ENCODE results near the gene PHF14.

Gene PHF14

GRCh38 chr7:11133436-11133959 is 159.8 kb downstream of the PHF14 start:
- intact Hi-C loops (cut with DNase I; ENCODE audit: low total_unique reads), result no loop called here
- Histone ChIP-seq H3K4me1 (peaks cover 0 to 8% (median under 1%) of the 10 kb centered on the region in 4 donors), H3K9me3 (no peaks in the 10 kb centered on the region), H3K4me3 (no peak overlapping the region), H3K27me3 (no peaks in the 10 kb centered on the region), H3K27ac (no peak overlapping the region), H3K36me3 (peaks cover 4 to 7% (median 5%) of the 10 kb centered on the region in 3 donors)
- no peak for DNase-seq
- TF ChIP-seq CTCF (IDR thresholded peaks at IDR 0.05), result no peak

DNA sequence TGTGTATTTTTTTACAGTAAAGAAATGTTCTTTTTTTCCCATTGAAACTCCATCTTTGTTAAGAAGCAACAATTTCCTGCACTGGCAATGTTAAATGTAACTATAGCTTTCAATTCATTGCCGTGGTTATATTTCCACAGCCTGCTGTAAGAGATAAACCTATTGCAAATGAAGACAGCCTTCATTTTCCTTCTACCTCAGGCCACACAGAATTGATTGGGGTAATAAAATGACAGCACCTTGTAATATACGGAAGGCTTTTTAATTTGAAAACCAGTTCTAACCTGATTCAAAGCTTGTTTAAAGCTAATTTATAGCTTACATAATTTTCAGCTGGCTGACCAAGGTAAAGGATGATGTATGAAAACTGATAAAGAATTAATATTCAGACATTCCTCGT is 161.9 kb downstream of the PHF14 start:
- H3K36me3 ChIP-seq, result peaks cover 0 to 7% (median 5%) of the 10 kb centered on the region in 3 donors
- no peak for DNase-seq
- no peaks in the 10 kb centered on the region for H3K9me3 ChIP-seq
- no peak overlapping the region for H3K4me3 ChIP-seq
- intact Hi-C loops (cut with DNase I; ENCODE audit: low total_unique reads), result no loop called here
- no peaks in the 10 kb centered on the region for H3K27me3 ChIP-seq
- no peak for TF ChIP-seq CTCF (IDR thresholded peaks at IDR 0.05)
- H3K27ac ChIP-seq, result no peak overlapping the region
- no peaks in the 10 kb centered on the region for H3K4me1 ChIP-seq

GRCh38 chr7:11141541-11141940 is 167.9 kb downstream of the PHF14 start:
- H3K4me1 ChIP-seq, result no peaks in the 10 kb centered on the region
- H3K9me3 ChIP-seq, result no peaks in the 10 kb centered on the region
- no peak for DNase-seq
- intact Hi-C loops (cut with DNase I; ENCODE audit: low total_unique reads), result no loop called here
- no peak overlapping the region for H3K27ac ChIP-seq
- no peak overlapping the region for H3K4me3 ChIP-seq
- peaks cover 0 to 3% (median 0%) of the 10 kb centered on the region in 3 donors for H3K36me3 ChIP-seq
- TF ChIP-seq CTCF (IDR thresholded peaks at IDR 0.05), result no peak
- no peaks in the 10 kb centered on the region for H3K27me3 ChIP-seq

- Histone ChIP-seq H3K9me3 (no peaks in the 10 kb centered on the region), H3K36me3 (no peaks in the 10 kb centered on the region), H3K4me3 (no peak overlapping the region), H3K27me3 (no peaks in the 10 kb centered on the region), H3K27ac (no peak overlapping the region), H3K4me1 (no peaks in the 10 kb centered on the region)
- DNase-seq, result no peak
- no peak for TF ChIP-seq CTCF (IDR thresholded peaks at IDR 0.05)
- intact Hi-C loops (cut with DNase I; ENCODE audit: low total_unique reads), result no loop called here
Measured at GRCh38 chr7:11153694-11154093, 180.0 kb downstream of the PHF14 start.

DNA sequence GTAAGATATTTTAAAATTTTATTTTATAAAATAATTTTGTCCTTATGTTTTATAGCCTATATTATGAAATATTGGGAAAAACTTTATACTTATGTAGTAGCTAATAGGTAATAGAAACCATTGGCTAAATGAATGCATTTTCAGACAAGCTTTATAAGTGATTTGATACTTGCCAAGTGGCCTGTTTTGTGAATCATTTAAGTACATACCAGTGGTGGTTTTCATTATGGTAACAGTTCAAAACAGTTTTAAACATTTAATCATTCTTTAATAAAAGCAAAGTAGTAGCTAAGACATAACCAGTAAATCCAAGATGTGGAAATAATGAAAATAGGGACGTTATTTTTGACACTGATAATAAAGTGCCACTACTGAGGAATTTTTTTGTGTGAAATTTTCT is 182.2 kb downstream of the PHF14 start:
- Histone ChIP-seq H3K4me3 (no peak overlapping the region), H3K4me1 (no peaks in the 10 kb centered on the region), H3K27ac (no peak overlapping the region), H3K27me3 (no peaks in the 10 kb centered on the region), H3K36me3 (no peaks in the 10 kb centered on the region), H3K9me3 (no peaks in the 10 kb centered on the region)
- DNase-seq, result no peak
- intact Hi-C loops (cut with DNase I; ENCODE audit: low total_unique reads), result no loop called here
- TF ChIP-seq CTCF (IDR thresholded peaks at IDR 0.05), result no peak

GRCh38 chr7:11161499-11161898 is 187.8 kb downstream of the PHF14 start:
- no peak overlapping the region for H3K4me3 ChIP-seq
- H3K9me3 ChIP-seq, result no peaks in the 10 kb centered on the region
- no peak overlapping the region for H3K27ac ChIP-seq
- intact Hi-C loops (cut with DNase I; ENCODE audit: low total_unique reads), result no loop called here
- no peaks in the 10 kb centered on the region for H3K36me3 ChIP-seq
- no peaks in the 10 kb centered on the region for H3K4me1 ChIP-seq
- no peaks in the 10 kb centered on the region for H3K27me3 ChIP-seq
- no peak for DNase-seq
- no peak for TF ChIP-seq CTCF (IDR thresholded peaks at IDR 0.05)

Measured in tibial artery (tissue), 4 donors.